Measurements from ENCODE around the gene TOR1AIP1.
"Not testable (repeated sequence)": the region's sequence is repeated elsewhere in the genome, so short reads cannot be mapped to it uniquely, and the experiment has no call there.

TOR1AIP1 gene

DNA sequence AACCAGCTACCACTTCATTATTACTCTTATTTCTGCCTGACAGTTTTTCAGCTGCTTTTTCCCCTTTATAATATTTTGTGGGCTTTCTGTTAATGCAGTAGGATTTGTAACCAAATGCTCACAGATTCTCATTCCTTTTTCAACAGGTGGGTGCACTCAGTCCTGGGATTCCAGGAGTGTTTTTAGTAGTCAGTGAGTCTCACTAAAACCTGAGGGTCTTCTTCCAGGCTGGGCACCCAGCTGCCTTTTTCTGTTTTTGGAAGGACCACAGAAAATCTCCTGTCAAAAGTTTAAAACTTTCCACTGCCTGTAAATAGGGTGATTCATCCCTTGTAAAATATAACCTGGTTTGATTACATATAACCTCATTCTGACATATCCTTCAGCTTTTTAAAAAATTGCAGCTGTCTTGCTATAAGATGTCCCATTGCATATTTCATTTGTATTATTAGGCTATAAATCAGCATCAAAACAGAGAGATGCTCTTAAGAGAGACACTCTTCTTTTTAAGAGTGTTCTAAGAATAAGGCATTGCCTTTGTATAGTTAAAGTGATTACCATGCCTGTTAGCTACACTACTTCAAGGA lies 55.7 kb downstream of the TOR1AIP1 start:
- no peak for DNase-seq (ENCODE audit: low read depth, low spot score)

GRCh38 chr1:179938752-179939151 lies 56.7 kb downstream of the TOR1AIP1 start:
- DNase-seq (ENCODE audit: low read depth, low spot score), result no peak

DNA sequence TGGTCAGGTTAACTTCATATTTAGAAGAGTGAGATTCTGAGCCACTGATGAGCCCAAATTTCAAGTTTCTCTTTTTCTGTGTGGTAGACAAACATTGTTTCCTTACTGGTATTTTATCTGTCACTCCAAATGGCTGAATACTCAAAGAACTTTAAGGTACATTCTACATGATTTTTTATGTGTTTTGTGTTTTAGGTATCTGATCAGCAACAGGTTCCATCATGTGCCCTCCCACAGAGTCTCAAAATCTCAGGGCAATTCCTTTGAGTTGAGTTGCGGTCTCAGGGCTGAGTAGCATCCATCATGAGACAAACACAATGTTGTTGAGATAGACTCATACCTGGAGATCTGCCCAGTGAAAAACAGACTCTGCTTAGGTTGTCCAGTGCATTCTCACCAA lies 57.9 kb downstream of the TOR1AIP1 start:
- no peak for DNase-seq (ENCODE audit: low read depth, low spot score)

DNA sequence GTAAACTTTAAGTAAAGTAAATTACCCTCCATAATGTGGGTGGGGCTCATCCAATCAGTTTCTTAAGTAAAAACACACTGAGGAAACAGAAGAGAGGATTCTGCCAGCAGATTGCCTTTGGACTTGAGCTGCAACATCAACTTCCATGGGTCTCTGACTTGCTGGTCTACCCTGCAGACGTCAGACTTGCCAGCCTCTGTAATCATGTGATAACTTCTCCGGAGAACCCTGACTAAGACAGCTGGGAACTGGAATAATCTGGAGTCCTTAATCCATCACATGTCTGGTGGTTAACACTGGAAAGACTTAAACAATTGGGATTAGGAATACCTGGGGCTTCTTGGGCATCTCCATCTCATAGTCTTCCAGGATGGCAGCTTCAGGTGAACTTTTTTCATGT lies 59.4 kb downstream of the TOR1AIP1 start:
- DNase-seq (ENCODE audit: low read depth, low spot score), result no peak

- no peak for DNase-seq (ENCODE audit: low read depth, low spot score)
Observed at GRCh38 chr1:179950651-179951050, 68.6 kb downstream of the TOR1AIP1 start.

GRCh38 chr1:179951383-179952144 lies 69.5 kb downstream of the TOR1AIP1 start:
- DNase-seq (ENCODE audit: low read depth, low spot score), result no peak

DNA sequence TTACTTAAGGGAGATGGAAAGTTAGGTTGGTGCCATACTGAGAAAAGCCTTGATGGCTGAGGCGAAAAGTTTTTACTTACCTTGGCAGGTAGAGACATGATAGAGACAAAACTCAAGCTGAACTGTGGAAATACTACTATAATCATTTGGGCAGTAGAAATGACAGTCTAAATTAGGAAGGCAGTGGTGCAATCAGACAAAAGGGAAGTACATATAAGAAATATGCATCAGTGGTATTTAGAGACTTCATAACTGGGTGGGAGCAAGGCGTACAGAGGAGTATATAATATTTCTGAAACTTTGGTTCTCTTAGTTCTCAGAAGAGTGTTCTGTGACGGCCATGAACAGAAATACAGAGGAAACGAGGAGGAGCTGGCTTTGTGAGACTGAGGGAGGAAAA lies 70.1 kb downstream of the TOR1AIP1 start:
- no peak for DNase-seq (ENCODE audit: low read depth, low spot score)

DNA sequence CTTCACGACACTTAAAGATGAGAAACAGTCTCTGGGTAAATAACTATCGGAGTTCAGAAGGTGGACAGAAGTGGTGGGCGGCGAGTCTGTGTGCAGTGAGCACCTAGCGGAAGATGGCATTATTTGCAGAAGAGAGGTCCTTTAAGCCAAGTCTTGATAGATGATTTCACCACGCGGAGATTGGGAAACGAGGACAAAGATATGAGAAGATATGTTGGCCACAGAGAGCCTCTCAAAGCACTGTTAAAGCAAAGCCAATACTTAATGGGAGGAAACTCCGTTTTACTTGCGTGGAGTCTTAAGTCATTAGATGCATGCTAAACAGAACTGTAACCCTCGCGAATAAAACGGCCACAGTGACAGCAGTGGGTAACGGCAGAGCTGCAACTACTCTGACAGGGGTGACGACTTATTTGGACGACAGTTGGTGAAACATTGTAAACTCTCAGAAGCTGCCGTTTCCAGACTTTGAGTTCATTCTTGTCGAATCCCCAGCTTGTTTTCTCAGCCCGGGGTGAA lies 71.9 kb downstream of the TOR1AIP1 start:
- DNase-seq (ENCODE audit: low read depth, low spot score), result no peak

DNA sequence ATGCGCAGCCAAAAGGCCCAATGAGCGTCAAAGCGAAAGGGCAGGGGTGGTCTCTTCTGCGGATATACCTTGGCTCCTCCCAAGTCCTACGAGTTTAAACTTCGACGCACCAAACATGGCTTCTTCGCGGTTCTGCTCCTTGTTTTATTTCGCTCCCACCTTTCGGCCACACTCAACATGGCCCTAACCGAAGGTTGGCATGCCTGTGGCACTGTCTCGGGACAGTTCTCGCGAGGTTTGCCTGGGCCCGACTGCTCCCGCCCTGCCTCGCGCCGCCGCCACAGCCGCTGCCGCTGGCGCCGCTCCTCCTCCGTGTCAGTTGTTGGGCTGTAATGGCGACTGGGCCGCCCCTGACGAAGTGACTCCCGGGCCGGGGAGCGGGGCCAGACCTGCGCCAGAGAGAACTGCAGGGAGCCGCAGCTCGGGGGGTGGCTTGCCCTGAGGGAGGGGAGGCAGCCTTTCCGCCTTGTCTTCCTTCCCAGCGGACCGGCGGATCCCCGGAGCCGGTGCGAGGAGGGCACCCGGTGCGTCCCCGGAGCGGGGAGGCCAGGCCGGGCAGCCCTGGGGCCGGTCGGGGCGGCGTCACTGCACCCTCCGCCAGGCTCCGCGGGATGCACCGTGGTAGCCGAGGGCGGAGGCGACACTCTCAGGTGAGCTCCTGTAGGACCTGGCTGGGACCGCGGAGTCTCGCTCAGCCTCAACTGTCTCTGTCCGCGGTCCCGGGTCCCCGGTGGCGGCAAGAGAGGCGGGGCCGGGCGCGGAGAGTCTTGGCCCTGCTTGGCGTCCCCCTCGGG lies 72.6 kb downstream of the TOR1AIP1 start, which contains the start of gene CEP350:
CEP350 (plus strand) TSS at position 318 of the 794 bp plus-strand sequence. CDS start 31,372 bp downstream, outside the sequence.
- peak; percentile 99 for DNase-seq (ENCODE audit: low read depth, low spot score)

GRCh38 chr1:179955287-179955680 lies 73.2 kb downstream of the TOR1AIP1 start:
- DNase-seq (ENCODE audit: low read depth, low spot score), result no peak

GRCh38 chr1:179955731-179956130 lies 73.6 kb downstream of the TOR1AIP1 start:
- no peak for DNase-seq (ENCODE audit: low read depth, low spot score)

- no peak for DNase-seq (ENCODE audit: low read depth, low spot score)
Observed at GRCh38 chr1:179958359-179958758, 76.3 kb downstream of the TOR1AIP1 start.

DNA sequence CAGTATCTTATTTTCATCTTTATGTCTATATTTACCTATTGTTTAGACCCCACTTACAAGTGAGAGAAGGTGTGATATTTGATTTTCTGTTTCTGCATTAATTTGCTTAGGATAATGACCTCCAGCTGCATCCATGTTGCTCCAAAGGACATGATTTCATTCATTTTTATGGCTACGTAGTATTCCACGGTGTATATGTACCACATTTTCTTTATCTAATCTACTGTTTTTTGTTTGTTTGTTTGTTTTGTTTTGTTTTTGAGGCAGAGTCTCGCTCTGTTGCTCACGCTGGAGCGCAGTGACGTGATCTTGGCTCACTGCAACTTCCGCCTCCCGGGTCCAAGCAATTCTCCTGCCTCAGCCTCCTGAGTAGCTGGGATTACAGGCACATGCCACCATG lies 80.1 kb downstream of the TOR1AIP1 start:
- DNase-seq (ENCODE audit: low read depth, low spot score), result not testable (repeated sequence)

DNA sequence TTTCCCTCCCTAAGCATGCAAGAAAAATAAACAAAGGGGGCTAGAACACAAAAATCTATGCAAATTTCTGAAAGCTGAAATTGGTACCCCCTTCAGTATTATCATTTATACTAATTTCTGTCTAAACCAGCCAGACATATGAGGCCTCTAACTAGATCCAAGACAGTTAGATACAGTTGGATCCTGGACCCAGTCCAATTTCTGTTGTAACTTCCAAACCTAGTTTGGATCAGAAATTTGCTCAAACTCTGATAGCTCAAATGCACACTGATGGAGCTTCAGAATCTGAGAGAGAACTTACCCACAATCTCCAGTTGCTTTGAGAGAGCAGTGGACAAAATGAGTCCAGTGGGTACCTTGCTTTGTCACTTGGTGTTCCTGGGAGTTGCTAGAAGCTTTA lies 84.5 kb downstream of the TOR1AIP1 start:
- DNase-seq (ENCODE audit: low read depth, low spot score), result no peak

DNA sequence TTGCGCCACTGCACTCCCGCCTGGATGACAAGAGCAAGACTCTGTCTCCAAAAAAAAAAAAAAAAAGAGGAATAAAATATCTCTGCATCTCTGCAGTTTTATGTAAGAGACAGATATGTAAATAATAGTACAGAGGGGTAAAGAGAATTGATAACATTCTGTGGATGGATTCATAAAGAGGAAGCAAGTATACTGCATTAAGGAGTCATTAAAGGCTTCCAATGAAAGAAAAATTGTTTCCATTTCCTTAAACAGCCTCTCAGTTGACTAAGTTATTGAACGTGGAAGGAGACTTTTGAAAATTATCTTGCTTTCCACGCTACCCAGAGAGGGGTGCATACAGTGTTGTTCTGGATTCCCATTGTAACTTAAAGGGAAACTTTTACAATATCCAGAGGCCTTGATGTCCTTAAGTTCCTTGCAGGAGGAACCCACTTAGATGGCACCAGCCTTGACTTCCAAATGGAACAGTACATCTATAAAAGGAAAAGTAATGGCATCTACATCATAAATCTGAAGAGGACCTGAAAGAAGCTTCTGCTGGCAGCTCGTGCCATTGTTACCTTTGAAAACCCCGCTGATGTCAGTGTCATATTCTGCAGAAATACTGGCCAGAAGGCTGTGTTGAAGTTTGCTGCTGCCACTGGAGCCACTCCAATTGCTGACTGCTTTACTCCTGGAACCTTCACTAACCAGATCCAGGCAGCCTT lies 86.4 kb downstream of the TOR1AIP1 start:
- DNase-seq (ENCODE audit: low read depth, low spot score), result no peak

DNA sequence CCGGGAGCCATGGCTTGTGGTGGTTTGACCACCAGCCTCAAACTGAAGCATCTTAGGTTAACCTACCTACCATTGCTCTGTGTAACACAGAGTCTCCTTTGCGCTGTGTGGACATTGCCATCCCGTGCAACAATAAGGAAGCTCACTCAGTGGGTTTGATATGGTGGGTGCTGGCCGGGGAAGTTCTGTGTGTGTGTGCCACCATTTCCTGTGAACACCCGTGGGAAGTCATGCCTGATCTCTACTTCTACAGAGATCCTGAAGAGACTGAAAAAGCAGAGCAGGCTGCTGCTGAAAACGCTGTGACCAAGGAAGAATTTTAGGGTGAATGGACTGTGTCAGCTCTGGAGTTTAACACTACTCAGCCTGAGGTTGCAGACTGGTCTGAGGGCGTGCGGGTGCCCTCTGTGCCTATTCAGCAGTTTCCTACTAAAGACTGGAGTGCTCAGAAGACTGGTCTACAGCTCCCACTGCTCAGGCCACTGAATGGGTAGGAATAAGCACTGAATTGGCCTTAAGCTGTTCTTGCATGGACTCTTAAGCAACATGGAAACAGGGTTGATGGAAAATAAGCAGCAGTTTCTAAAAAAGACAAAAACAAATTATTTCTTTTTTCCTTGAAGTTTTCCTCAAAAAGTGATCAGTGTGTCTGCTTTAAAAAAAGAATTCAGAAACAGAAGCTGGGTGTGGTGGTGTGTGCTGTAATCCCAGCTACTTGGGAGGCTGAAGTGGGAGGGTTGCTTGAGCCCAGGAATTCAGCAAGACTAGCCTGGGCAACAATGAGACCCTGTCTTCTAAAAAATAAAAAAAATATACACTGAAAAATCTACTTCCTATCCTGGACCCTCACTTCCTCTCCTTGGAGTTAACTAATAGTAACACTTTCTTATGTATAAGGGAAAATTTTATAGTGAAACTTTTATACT lies 87.2 kb downstream of the TOR1AIP1 start:
- no peak for DNase-seq (ENCODE audit: low read depth, low spot score)

Measured in ELF-1 (cell line).